ENCODE results near the gene ITPRIPL2. TPM values are rescaled to one million over a fixed set of nuclear protein-coding genes. Genes with fewer than 3 reads are reported as not detected.

The ITPRIPL2 gene
- total and polyA plus RNA-seq, 2 of the 13 experiments (the other 11 are each of a cell fraction or from before 2014, with no cell fraction given): 5.9 to 12.6 TPM

DNA sequence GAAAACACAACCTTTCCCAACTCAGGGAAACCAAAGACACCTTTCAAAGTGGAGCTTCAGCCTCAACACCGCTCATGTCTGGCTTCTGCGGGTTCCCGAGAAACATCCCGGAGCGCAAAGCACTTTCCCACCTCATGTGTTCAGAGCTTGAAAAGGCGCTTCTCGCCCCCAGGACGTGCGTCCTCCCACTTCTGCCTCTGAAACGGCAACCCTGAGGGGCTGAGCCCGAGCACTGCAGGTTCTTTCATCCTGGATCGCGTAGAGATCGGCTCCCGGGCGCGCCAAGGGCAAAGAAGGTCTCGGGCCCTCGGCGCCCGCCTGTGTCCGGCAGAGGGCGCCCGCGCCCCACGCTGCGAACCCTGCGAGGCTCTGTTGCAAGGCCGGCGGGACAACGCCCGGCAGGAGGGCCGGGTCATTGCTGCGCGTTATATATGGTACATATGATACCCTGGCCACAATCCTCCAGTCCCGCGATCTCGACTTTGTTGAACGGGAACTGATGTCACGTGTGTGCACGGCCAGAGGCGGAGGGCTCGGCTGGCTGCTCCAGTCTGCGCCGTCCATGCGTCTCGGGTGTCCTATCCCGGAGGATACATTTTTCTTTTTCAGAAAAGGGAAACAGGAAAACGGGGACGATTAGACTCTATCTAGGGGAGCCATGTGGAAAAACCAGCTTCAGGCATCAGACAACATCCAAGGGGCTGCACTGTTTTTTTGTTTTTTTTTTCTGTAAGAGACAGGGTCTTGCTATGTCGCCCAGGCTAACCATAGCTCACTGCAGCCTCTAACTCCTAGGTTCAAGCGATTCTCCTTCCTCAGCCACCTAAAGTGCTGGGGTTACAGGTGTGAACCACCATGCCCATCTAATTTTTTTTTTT is 27.2 kb upstream of the ITPRIPL2 start (continued):
- TF ChIP-seq, protein P1, sequence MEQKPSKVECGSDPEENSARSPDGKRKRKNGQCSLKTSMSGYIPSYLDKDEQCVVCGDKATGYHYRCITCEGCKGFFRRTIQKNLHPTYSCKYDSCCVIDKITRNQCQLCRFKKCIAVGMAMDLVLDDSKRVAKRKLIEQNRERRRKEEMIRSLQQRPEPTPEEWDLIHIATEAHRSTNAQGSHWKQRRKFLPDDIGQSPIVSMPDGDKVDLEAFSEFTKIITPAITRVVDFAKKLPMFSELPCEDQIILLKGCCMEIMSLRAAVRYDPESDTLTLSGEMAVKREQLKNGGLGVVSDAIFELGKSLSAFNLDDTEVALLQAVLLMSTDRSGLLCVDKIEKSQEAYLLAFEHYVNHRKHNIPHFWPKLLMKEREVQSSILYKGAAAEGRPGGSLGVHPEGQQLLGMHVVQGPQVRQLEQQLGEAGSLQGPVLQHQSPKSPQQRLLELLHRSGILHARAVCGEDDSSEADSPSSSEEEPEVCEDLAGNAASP (CRISPR knock-in tag; IDR thresholded peaks at IDR 0.05; ENCODE audit: borderline replicate concordance): peak; percentile 94
- TF ChIP-seq ZNF747 (CRISPR knock-in tag; IDR thresholded peaks at IDR 0.05; ENCODE audit: borderline replicate concordance) (no peak), EEA1 (CRISPR knock-in tag; IDR thresholded peaks at IDR 0.05; ENCODE audit: borderline replicate concordance) (peak; percentile 66; the same call in 1 of the 2 replicates), ZNF143 (CRISPR knock-in tag; IDR thresholded peaks at IDR 0.05) (peak; percentile 66; the same call in 1 of the 2 replicates), ZNF644 (CRISPR knock-in tag; IDR thresholded peaks at IDR 0.05; ENCODE audit: low read depth) (peak; percentile 70), ZFP82 (CRISPR knock-in tag; IDR thresholded peaks at IDR 0.05; ENCODE audit: borderline replicate concordance) (peak; percentile 98), ZNF136 (CRISPR knock-in tag; IDR thresholded peaks at IDR 0.05; ENCODE audit: low read depth) (peak; percentile 87; the same call in 1 of the 2 replicates), KLF12 (CRISPR knock-in tag; IDR thresholded peaks at IDR 0.05; ENCODE audit: borderline replicate concordance) (peak; percentile 98; the same call in 1 of the 2 replicates), ZC3H4 (CRISPR knock-in tag; IDR thresholded peaks at IDR 0.05; ENCODE audit: borderline replicate concordance) (peak; percentile 77; the same call in 1 of the 2 replicates), ZNF414 (CRISPR knock-in tag; IDR thresholded peaks at IDR 0.05) (no peak), RXRB (CRISPR knock-in tag; IDR thresholded peaks at IDR 0.05; ENCODE audit: borderline replicate concordance) (peak; percentile 63; the same call in 1 of the 2 replicates), MEIS2 (CRISPR knock-in tag; IDR thresholded peaks at IDR 0.05) (peak; percentile 83; the same call in 1 of the 2 replicates), TAF1 (CRISPR knock-in tag; IDR thresholded peaks at IDR 0.05) (peak; percentile 81), NAIF1 (CRISPR knock-in tag; IDR thresholded peaks at IDR 0.05; ENCODE audit: borderline replicate concordance) (no peak), KDM6A (CRISPR knock-in tag; IDR thresholded peaks at IDR 0.05; ENCODE audit: low read depth) (0 out of 2 replicates have a peak, but pooled peaks have one; percentile 25)
- TF ChIP-seq, protein P2, sequence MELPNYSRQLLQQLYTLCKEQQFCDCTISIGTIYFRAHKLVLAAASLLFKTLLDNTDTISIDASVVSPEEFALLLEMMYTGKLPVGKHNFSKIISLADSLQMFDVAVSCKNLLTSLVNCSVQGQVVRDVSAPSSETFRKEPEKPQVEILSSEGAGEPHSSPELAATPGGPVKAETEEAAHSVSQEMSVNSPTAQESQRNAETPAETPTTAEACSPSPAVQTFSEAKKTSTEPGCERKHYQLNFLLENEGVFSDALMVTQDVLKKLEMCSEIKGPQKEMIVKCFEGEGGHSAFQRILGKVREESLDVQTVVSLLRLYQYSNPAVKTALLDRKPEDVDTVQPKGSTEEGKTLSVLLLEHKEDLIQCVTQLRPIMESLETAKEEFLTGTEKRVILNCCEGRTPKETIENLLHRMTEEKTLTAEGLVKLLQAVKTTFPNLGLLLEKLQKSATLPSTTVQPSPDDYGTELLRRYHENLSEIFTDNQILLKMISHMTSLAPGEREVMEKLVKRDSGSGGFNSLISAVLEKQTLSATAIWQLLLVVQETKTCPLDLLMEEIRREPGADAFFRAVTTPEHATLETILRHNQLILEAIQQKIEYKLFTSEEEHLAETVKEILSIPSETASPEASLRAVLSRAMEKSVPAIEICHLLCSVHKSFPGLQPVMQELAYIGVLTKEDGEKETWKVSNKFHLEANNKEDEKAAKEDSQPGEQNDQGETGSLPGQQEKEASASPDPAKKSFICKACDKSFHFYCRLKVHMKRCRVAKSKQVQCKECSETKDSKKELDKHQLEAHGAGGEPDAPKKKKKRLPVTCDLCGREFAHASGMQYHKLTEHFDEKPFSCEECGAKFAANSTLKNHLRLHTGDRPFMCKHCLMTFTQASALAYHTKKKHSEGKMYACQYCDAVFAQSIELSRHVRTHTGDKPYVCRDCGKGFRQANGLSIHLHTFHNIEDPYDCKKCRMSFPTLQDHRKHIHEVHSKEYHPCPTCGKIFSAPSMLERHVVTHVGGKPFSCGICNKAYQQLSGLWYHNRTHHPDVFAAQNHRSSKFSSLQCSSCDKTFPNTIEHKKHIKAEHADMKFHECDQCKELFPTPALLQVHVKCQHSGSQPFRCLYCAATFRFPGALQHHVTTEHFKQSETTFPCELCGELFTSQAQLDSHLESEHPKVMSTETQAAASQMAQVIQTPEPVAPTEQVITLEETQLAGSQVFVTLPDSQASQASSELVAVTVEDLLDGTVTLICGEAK (IDR thresholded peaks at IDR 0.05): no peak
- TF ChIP-seq, protein P2 (CRISPR knock-in tag; IDR thresholded peaks at IDR 0.05): peak; percentile 76; the same call in 1 of the 2 replicates

All from HepG2 (cell line).